Measurements from ENCODE around the gene AKAP1. TPM values are rescaled to one million over a fixed set of nuclear protein-coding genes. Genes with fewer than 3 reads are reported as not detected.
A peak's percentile ranks its signal among the peaks of the same experiment; 100 is the strongest.

AKAP1 gene
- polyA plus RNA-seq, 10 donors, result 39.6 to 83.3 (median 63.5) TPM

DNA sequence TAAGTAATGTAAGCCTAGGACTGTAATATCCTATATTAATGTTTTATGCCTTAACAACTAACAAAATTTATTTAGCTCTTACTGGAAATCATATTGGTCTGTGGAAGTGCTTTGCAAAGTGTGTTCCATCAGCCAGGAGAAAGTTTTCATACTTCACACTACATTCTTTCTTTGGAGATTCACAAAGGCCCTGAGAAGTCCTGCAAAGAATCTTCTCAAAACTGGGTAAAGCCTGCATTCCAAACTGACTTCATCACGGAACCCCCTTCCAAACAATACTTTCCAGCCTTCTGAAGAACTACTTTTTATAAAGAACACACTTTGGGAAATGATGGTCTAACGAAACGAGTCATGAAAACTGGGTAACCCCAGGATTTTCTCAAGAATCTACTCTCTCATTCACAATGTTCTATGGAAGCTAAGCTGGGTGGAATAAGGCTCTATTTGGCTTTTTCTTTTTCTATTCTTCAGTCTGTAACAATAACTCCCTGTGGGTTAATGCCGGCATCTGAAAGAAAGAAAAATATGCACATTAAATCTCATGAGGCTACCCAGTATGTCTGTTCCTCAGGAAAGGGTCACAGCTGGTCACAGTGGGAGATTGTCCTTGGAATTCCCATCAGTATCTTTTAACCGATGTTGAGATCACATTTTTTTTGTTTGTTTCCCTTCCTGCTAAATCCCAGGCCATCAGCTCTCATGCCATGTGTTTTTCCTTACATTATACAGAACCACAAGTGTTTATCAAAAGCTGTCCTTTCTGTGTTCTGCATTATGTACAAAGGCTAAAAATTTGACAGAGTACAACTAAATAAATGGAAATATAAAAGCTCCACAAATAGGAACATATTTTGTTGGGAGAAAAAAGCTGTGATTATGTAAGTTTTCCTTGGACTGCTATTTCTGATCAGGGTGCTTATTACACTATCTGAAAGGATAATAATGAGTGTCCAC, 12.8 kb upstream of the AKAP1 start:
- no peak for DNase-seq

DNA sequence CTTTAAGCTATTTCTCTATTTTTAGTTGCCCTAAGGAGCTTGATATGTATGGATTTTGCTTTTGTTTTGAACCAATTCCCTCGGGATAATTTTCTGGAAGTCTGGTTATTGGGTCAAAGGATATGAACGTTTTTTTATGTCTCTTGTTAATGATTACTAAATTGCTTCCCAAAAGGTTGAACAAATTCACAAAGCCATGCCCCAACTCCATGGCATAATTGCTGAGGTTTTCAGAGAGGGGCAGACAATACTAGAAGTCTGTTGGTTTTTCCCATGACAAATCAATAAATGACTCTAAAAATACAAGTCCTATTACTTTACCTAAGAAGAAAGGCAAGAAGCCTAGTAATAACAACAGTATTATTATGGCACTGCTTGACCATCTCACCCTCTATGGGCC, 11.4 kb upstream of the AKAP1 start:
- no peak for DNase-seq

DNA sequence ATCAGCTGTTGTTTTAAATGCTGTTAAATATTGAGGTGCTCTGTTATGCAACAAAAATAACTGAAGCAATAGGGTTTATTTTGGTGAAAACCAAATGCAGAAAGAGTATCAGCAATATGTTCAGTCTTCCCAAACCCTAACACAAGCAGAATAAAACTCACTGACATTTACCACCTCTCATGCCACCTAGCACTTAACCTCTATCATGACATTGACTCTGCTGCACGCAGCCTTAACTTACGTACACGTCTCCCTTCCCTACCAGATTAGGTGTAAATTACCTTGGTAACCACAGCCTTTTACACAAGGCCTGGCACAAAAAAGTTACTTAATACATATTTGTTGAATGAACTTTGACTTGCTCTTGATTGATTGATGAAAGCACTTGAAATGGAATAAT, 9.9 kb upstream of the AKAP1 start:
- DNase-seq, result no peak

DNA sequence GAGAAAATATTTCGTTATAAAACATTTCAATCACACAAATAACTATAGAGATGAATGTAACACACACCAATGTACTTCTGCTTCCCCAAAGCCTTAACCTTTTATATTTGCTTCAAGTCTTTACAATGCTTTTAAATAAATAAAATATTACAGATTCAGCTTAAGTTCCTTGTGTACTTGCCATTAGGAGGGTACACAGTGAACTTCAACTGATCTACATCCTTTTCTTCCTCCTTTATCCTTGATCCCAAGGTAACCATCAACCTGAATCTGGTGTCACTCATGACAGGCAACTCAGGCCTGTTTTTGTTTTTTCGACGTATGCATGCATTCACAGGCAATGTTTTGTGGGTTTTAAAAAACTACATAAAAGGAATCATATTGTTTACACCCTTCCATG, 9.3 kb upstream of the AKAP1 start:
- DNase-seq, result no peak

DNA sequence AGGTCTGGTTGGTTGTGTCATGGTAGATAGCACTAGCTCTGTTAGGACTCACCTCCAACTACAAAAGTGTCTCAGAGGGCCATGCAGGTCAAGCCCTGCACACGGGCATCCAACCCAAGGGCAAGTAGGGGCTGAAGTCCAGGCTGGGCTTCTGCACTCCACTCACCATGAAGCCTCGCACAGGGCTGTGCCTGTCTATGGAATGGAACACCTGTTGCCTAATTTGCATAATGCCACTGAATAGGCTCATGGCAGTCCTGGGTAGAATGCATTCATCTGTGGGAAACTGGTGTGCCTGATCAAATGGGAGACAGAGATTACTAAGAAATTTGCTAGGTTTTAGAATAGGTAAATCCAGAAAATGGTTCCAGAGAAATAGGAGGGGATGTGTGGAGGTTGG, 8.0 kb upstream of the AKAP1 start:
- no peak for DNase-seq

DNA sequence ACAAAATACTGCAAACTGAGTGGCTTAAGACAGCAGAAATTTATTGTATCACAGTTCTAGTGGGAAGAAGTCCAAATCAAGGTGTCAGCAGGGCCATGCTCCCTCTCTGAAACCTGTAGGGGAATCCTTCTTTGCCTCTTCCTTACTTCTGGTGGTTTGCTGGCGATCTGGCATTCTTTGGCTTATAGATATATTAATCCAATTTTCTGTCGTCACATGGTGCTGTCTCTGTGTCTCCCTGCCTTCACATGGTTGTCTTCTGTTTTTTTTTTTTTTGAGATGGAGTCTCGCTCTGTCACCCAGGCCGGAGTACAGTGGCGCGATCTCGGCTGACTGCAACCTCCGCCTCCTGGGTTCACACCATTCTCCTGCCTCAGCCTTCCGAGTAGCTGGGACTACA, 6.8 kb upstream of the AKAP1 start:
- DNase-seq, result no peak

DNA sequence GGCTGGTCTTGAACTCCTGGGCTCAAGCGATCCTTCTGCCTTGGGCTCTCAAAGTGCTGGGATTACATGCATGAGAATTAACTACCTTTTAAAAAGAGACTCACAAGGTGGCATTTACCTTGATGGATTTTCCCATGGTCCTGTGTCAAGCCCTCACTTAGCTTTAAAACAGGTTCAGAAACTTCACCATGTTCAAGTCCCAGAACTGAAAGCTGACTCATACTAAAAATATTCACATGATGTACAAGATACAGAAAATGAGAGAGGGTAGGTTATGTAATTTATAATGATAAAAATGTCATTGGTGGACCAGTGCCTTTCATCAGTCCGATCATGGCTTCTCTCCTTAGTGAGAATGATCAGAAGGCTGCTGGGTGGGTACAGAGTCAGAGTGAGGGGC, 4.3 kb upstream of the AKAP1 start:
- DNase-seq, result no peak

DNA sequence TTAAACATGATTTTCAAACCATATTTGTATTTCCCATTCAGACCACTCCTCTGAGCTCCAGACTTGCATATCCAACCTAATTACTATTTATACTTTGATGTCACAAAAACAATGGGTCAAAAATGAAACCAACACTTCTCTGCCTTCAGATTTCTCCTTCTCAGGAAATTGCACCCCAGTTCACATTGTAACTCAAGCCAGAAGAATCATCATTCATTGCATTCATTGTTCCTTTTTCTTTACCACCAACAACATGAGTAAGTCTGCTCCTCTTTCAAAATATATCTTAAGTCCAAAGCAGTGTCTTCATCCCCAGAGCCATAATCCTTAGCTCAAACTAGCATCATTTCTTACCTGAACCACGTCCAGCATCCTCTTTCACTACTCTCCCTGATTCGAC, 2.6 kb upstream of the AKAP1 start:
- DNase-seq, result no peak

DNA sequence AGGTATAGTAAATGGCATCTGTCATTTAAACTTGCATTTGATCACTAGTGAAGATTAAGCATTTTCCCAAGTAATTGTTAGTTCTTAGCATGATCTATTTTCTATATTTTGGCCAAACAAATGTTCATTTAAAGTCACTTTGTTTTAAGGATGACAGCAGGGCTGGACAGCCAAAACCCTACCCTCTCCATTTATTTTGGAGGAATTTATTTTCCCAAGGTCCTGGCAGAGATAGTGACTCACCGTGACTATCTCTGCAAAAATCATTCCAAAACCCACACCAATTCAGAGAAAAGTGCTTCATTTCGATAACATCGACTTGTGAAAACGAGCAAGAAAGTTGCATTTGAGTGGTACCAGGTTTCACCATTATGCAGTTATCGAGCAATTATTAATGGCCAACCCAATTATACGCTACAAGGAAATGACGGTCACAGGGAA, 665 bp upstream of the AKAP1 start:
- no peak for DNase-seq

DNA sequence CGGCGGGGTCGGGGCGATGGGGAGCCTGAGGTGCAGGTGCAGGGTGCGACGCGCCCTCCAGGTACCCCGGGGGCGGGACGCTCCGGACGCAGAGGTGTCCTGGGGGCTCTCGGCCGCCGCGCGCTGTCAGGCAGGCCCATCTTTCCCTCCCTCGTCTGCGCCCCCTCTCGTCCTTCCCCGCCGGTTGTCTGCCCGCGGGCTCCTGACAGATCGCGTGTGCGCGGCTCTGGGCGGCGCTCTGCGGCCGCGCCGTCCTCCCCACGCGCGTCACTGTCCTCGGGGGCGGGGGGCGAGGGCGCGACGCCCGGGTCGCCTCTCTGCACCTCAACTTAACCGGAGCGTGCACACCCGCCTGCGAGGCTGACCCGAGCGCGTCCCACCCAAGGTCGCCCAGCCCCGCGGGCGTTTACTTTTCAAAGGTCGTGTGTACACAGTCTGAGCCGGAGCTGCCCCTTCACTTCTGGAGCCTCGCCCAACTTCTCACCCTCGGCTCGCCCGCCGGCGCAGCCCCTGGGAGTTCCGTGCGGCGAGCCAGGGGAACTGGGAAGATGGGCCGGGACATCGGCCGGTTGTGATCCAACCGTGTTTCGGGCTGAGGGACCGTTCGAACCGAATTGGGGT, 512 bp downstream of the AKAP1 start:
- DNase-seq, result peak; percentile 36 to 88 (median 61)

DNA sequence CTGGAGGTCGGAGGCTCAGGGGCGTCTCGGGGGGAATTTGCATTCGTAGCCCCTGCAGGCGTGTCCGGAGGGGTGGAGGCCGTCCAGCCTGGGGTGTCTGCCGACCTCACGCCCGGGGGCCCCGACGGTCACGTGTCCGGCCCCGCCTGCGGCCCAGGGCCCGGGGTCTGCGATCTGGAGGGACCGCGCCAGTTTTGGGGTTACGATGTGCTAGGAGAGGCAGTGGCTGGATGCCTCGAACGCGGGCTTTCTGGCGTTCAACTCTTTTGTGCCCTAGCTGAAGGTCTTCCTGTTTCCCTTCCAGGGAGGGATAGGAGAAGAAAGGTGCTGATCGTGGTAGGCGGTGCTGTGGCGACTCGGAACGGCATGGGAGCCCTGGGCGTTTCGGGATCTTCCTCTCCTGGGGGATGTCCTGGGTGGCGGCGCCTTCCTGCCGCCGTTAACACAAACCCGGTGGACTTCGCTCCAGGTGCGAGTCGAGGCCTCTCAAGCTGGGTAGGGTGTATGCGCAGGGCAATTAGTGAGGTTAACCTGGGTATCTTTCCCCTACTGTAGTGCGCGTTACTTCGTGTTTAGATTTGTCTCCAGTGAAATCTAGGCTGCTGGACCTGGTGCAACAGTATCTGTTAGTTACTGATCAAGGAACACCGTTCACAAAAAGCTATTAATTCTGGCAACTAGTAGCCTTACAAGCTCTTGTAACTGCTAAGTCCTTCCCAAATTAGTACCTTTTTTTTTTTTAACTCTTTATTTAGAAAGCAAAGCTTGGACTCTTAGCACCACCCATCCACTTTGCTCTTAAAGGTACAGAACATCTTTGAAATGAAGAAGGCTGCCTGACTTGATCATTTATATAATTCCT, 1.3 kb downstream of the AKAP1 start:
- DNase-seq, result peak in 1 of 3 donors; percentile 46

DNA sequence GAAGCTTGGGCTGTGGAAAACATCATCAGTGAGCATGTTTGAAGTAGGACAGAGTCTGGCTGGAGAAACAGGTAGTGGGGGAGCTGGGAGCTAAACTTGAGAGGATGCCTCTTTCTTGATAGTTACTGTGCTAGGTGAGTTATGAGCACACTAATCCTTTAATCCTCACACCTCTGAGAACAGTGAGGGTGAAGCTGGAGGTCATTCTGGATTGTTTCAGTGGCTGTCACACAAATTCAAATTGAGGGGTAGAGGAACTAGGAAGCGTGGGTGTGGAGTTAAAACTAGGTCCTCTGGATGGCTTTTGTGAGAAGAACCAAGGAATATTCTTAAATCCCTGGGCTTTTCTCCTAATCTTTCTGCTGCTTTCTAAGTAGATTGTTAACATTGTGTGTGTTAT, 3.3 kb downstream of the AKAP1 start:
- DNase-seq, result no peak

DNA sequence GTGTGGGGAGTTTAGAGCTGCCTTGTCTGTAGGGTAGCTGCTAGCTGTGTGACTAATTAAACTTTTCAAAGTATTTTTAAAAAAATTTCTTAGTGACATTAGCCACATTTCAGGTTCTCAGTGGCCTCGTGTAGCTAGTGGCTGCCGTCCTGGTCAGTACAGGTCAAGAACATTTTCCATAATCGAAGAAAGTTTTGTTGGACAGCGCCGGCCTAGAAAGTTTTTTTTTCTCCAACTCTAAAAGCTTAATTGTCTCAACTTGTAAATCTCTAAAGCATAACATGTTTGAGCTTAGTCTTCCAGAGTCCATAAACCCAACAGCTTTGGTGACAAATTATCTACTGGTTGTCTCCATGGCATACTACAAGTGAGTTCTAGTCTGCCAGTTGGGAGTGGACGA, 4.3 kb downstream of the AKAP1 start:
- no peak for DNase-seq

DNA sequence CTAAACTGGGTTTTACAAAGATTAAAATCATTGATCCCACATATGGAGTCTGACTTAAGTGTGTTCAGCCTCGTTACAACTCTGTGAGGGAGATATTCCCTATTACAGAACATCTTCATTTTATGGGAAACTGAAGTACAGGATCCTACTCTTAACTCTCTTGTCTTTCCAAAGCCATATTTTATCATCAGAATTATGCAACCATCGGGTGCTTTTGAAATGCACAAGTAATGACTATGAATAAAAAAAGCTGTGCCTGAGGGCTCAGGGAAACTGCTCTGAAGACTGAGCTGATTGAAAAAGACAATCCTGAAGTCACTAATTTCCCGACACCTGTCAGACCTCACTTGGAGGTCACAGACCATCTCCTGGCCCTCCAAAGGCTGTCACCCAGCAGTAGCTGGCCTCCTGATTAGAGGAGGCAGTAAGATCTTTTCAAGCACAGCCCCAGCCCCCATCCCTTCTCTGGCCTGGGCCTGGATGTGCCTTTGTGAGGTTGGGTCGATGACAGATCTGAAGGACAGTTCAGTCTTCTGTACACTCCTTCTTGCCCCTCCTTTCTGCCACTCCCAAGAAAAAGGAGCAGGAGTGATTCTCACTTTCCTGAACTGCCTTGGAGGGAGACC, 5.6 kb downstream of the AKAP1 start:
- no peak for DNase-seq

DNA sequence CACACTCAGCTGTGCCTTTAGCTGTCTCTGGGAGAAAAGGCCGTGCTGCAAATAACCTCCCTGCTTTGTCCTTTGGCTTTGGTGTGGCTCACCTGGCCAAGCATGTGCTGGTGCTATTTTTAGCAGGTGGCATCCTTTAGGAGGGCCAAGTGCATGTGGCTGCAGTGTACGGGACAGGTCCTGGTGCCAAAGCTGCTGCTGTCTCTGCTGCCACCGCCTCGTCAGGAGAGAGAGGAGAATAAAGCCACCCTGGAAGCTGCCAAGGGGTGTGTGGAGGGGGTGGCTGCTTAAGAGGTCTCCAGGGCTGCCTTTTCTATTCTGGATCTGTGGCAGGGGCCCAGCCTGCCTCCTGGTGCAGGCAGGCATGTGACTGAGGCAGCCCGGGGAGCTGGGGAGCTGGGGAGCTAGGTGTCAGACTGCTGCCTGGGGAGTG, 6.2 kb downstream of the AKAP1 start:
- peak in 2 of 3 donors; percentile 18 to 62 for DNase-seq

DNA sequence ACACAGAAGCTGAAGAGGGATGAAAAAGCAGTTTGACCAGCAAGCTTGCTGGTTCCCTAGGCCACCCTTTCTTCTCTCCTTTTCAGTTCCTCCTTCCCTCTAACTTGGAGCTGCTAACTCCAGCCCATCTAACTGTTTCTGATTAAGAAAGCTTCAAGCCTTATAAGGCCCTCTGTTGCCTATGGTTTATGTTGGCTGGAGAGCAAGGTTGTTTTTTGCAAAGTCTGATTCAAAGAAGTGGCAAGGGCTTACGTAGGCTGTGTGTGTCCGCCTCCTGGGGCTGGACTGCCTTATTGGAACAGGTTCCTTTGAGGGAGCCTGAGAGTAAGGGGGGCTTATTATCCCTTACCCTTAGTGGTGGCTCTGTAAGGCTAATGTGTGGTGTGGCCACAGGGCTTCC, 7.1 kb downstream of the AKAP1 start:
- DNase-seq, result no peak

DNA sequence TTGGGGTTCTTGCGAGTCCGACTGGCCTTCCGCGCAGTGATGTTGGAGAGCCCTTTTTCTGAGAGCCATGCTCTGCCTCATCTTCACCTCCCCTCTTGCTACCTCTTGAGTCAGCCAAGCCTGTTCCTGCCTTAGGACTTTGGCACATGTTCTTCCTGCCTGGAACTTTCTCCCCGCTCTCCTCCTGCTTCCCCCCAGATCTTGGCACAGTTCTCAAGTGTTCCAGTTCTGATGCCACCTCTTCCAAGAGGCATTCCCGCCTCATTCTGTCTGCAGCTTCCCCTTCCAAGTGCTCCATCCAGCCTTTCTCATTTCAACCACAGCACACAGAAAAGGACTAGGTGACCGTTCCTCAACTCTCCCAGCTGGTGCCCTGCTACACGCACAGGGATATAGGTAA, 7.7 kb downstream of the AKAP1 start:
- DNase-seq, result no peak

DNA sequence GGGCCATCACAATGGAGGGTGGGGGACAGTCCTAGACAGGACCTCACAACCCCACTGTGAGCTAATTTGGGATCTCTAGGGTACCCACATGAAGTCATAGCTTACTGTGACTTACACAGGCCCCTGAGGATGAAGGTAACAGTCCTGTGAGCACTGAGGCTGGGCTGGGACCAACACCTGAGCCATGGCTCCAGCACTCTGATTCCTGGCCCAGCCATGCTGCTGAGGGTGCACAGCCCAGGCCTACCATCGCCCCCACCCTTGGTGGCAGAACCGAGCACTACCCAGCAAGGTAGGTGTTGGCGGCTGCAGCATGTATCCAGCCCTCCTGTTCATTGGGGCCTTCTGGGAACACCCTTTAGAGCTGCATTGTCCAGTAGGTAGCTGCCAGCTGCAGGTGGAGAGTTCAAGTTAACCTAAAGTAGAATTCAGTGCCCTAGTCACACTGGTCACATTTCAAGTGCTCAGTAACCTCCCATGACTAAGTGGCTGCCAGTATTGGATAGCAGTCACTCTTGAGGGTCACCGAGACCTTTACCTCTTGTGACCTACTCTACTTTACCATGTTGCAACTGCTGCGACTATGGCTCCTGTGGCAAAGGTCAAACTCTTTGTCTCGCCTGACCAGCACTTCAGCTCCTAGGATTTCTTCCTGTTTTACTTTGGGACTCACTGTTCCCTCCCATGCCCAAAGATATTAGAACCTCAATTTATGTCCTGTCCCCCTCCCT, 11.6 kb downstream of the AKAP1 start:
- no peak for DNase-seq

DNA sequence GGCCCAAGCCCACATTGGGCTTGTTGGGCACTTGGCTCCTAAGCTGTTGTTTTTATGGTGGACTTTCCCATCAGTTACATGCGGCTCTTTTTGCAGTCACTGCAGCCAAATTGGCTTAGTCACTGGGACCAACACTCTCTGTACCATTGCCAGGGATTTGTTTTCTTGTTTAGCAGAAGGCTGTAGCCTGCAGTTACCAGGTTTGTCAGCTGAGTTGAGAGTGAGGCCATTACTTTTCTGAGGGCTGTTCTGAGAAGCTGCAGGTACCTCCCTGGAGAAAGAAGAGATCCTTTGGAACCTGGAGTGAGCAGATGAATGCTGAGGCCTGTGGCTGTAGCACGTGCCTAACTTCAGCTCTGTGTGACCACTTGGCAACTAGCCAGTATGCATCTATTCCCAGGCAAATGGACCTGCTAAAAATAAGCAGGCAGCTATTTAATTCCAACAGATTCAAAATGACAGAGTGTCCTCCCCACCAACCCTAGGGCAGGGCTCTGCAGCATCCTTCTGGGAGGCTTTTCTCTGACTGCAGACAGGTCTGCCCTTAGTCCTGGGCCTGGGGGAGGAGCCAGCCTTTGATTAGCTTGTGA, 12.9 kb downstream of the AKAP1 start:
- DNase-seq, result peak in 2 of 3 donors; percentile 69 to 70

DNA sequence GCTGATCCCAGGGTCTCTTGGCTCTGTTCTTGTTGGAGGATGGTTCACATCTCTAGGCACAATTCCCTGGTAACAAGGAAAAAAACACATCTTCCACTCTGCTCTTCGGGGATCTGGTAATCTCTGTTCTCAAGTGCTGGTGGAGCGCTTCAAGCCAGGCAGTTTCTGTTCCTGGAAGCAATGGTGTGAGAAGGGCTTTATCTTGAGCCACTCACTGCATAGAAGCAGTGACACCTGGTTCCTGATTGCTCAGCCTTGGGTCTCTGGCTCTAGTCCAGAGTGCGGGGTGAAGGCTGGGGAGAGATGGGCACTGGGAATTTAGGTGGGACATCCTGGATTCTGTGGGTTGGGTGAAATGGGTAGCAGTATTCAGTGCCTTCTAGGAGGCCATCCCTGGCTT, 14.1 kb downstream of the AKAP1 start:
- DNase-seq, result no peak

DNA sequence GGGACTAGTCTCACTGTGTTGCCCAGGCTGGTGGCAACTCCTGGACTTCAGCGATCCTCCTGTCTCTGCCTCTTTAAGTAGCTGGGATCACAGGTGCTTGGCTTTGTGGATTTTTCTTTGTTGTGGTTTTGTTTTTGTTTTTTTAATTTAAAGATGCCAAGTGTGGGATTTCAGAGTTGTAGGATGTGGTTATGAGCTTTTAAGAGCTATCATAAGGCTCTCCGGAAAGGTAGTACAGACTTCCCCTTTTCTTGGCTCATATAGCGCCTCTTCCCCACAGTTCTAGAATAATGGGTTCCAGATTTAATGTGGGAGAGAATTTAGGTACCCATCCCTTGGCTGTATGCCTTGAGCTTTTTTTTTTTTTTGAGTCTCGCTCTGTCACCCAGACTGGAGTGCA, 17.1 kb downstream of the AKAP1 start:
- no peak for DNase-seq

Measured in muscle of back (tissue), 11 donors.